GM19468 (cell line): Measurements from ENCODE around the gene DNMT3A.
A peak's percentile ranks its signal among the peaks of the same experiment; 100 is the strongest.

Experiments
- ATAC-seq: cut with Tn5 transposase; IDR thresholded peaks from one replicate; pipeline ENCODE4 v1.9.1; 2021; ENCODE audit warnings: mild to moderate bottlenecking, moderate library complexity, moderate number of reproducible peaks; ENCODE audit not compliant: unreplicated experiment; ENCODE audit errors: extremely low read depth

The DNMT3A gene

DNA sequence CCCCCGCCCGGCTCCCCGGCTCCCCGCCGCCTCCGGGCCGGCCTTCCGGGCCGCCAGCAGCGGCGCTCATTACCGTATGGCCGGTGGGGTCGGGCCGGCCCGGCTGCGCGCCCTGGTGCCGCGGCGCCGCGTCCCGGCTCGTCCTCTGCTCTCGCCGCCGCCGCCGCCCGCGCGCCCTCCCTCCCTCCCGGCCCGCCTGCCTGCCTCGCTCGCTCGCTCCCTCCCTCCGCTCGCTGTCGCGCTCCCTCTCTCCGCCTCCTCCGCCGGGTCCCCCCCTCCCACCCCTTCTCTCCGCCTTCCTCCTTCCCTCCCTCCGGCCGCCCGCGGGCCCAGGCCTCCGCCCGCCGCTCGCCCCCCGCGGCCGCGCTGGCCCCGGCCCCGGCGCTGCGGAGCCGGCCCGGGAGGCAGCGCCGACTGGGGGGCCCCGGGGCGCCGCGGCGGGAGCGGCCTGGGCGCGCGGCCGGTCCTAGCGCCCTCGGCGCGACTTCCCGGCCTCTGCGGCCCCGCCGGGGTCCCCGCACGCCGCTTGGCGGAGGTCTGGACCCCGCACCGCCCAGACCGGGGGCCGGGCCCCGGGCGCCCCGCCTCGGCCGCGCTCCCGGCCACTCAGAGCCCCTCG is at the start of gene DNMT3A:
Gene DNMT3A (minus strand): TSS at position 173 of the 619 bp plus-strand sequence. CDS start 27,941 bp downstream, outside the sequence.
- no peak for ATAC-seq

- no peak for ATAC-seq
These were observed 47.4 kb upstream of the DNMT3A start for GRCh38 chr2:25389161-25389560.

DNA sequence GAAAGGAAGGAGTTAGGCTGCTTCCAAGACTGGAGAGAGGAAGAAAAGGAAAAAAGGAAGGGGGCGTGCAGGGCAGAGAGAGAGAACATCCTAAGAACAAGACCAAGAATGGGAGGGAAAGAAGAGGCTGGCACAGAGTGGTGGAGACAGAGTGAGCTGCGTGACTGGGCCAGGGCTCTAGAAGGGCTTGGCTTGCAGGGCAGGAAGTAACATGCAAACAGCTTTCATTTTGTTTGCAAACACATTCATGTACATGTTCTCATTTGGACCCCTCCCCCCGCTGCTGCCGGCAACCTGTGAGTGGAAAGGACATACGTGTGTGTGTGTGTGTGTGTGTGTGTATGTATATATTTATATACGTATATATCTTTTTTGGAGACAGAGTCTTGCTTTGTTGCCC is 46.8 kb upstream of the DNMT3A start:
- peak; percentile 46 for ATAC-seq

GRCh38 chr2:25387876-25388449 is 46.2 kb upstream of the DNMT3A start:
- ATAC-seq: no peak

DNA sequence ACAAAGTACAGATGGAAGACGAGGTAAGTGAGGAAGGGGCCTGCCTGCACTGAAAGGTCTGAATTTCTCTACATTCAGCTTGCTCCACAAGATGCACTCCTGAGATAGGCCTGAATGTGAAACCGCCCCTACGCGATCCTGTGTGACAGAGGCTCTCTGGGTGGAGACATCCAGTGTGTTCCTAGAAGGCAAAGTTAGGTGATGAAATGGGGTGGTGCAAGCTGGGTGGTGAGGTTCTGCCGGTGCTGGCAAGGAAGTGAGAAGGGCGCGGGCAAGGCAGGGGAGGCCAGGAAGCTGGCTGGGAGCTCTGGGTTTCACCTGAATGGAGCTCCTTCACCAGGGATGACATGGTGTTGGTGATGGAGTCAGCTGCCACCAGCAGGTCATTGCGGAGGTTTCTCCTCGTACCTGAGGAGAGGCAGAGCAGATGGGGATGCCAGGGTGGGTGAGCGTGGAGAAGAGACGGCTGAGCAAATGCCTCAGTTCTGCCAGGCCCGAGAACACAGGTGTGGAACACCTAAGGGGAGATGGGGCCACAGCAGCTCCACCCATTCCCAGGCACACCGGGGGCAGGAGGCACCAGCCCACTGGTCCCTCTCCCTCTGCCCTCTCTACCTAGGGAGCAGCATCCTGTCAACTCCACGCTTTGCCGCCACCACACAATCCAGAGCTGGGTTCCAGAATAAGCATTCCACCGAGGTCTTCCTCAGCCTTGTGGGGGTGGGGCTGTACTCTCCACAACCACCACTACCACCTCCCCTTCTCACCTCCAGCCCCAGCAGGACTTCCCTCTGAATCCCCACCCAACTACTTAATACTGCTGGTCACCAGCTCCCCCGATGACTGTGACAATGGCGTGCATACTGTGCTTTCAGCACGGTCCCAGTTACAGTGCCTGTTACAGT is 45.5 kb upstream of the DNMT3A start:
- no peak for ATAC-seq

DNA sequence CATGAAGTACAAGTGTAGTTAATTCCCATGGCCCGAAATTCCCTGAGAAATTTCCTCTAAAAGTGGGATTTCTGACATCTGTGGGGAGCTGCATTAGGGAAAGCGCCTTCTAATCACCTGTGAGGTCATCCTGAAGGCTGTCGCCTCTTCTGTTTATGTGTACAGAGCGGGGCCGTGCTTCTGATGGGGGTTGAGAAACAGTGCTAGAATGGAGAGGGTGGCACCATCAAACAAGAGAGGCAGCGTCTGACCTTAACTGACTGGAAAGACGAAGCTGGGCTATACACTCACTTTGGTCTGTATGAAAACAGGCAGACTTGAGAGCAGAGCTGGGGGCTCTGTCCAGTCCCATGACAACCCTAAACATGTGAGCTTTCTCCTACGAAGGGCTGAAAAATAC is 44.2 kb upstream of the DNMT3A start:
- no peak for ATAC-seq

- no peak for ATAC-seq
These were observed 42.1 kb upstream of the DNMT3A start for GRCh38 chr2:25383806-25384205.

GRCh38 chr2:25381502-25381901 is 39.8 kb upstream of the DNMT3A start:
- ATAC-seq: no peak

DNA sequence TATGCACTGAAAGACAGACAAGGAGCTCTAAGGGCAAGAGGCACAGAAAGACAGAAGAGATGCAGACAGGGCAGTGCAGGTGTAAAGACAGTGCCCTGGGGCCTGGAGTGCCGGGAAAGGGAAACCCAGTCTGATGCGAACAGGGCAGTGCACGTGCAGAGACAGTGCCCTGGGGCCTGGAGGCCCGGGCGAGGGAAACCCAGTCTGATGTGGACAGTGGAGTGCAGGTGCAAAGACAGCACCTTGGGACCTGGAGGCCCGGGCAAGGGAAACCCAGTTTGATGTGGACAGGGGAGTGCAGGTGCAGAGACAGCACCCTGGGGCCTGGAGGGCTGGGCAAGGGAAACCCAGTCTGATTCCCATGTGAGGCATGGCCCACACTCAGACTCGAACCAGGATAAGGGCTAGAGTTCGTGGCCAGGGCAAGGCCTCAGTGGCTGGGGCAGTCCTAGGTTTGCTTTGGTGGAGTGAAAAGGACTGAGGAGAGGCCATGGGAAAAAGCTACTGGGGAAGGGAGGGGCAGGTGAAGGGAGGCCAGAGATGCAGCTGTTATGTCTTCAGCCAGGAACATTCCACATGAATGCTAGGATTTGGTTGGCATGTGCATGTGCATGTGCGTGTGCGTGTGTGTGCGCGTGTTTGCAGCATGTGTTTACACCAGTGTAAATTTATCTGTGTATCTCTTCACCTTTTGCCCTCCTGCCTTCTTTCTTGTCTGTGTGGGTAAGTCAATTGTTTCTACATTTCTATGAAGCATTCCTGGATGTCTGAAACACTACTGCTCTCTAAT is 39.1 kb upstream of the DNMT3A start:
- ATAC-seq: no peak

DNA sequence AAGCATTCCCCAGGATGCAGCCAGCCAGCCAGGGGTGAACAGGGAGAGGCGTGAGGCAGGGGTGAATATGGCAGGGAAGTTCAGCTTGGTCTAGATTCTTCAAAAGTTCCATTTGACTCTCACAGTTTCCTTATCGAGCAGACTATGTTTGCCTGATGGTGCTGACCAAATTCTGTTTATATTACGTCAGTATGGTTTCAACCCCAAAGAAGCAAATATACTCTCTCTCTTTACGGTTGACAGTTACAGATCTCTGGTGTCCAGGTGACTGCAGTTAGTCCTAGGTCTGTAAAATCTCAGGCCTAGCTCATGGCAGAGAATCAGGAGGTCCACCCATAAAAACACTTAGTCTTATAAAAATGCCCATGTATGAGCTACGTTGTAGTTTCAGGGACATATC is 38.3 kb upstream of the DNMT3A start:
- no peak for ATAC-seq

DNA sequence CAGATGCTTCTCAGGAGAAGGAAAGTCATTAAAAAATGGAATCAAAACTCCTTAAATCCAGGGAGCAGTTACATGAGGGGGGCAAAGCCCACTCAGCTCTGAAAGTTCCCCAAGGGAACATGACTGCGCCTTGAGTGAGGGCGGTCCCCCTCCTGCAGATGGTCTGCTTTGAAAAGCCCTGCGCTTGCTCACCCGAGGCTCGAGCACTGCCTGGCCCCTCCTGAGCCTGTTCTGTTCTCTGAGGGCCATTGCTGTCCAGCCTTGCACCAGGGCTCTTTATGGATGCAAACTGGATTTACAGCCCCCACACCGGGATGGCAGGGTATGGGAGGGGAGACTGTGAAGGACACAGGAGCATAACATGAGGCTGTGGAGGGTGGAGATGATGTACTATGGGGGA is 37.8 kb upstream of the DNMT3A start:
- no peak for ATAC-seq

GRCh38 chr2:25378731-25379490 is 37.2 kb upstream of the DNMT3A start:
- ATAC-seq: no peak

DNA sequence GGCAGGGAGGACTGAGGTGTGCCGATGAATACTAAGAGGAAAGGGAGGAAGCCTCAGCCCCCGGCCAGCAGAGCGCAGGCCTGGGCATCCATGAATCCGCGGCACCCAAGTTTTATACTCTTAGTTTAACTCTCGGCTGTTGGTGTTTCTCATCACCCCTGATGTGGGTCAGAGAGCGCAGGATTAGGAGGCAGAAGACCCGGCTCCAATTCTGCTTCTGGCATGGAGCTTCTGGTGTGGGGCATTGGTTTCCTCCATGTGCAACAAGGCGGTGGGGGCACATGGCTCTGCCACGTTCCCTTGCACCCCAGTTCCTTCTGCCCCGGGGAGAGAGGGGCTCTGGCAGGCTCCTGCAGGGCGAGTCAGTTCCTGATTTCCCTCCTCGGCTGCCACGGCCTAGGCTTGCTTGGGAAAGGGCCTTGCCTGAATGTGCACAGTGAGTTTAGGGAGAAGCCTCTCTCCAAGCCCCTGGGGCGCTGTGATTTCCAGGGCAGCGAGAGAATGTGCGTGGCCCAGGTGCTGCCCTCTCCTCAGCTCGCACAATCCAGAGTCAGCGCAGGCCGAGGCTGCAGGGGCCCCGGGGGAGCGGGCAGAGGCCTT is 36.2 kb upstream of the DNMT3A start:
- ATAC-seq: no peak

- ATAC-seq: peak; percentile 92
These were observed 35.3 kb upstream of the DNMT3A start for GRCh38 chr2:25376750-25377621.

GRCh38 chr2:25375989-25376545 is 34.3 kb upstream of the DNMT3A start:
- ATAC-seq: no peak

DNA sequence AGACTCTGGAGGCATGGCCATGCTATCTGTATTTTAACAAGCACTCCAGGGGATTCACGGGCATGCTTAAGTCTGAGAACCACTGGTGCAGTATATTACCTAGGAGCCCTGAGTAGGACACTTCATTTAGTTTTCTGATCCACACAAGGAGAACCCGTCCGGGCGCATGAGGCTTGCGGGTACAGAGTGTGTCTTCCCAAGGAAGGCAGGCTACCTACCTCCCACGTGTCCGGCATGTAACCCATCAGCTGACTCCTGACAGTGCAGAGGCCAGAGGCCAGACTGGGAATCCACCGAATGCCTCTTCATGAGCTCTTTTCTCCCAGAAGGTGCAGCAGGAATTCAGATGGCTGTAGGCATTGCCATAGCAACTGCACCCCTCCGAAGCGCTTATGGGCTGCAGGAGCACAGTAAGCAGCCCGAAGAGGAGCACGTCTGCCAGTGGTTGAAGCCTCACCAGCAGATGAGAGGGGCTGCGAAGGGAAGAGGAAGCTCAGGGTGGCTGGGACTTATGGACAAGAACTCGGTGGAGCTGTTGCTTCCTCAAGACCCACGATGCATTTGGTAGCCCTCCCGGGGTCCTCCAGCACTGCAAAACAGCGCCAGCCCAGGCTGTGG is 33.8 kb upstream of the DNMT3A start:
- no peak for ATAC-seq

- no peak for ATAC-seq
These were observed 33.1 kb upstream of the DNMT3A start for GRCh38 chr2:25374827-25375226.

GRCh38 chr2:25374411-25374810 is 32.7 kb upstream of the DNMT3A start:
- ATAC-seq: no peak
